HAP-1 (cell line): ENCODE results near the gene CHI3L2.

ENCODE experiments used
- DNase-seq, 2 experiments: peaks; one replicate each; pipeline ENCODE4 v3.0.0-alpha.2; 2016 to 2020; ENCODE audit warnings: low spot score in 2 of 2
- H3K27me3 ChIP-seq: fragments of 250-450 bp; sonication (Bioruptor Pico); 2 replicates; pipeline ENCODE4 v1.5.1; 2020; ENCODE audit warnings: low read depth, mild to moderate bottlenecking, moderate library complexity
- H3K36me3 ChIP-seq: fragments of 250-450 bp; sonication (Bioruptor Pico); replicated peaks from 2 replicates; pipeline ENCODE4 v1.5.1; 2020; ENCODE audit warnings: mild to moderate bottlenecking
- H3K4me1 ChIP-seq: fragments of 250-450 bp; sonication (Bioruptor Pico); 2 replicates; pipeline ENCODE4 v1.5.1; 2020; ENCODE audit warnings: mild to moderate bottlenecking
- H3K4me3 ChIP-seq: fragments of 250-450 bp; sonication (Bioruptor Pico); 2 replicates; pipeline ENCODE4 v1.5.1; 2020; ENCODE audit warnings: mild to moderate bottlenecking, moderate library complexity
- H3K9me3 ChIP-seq: fragments of 250-450 bp; sonication (Bioruptor Pico); 2 replicates; pipeline ENCODE4 v1.5.1; 2020; ENCODE audit warnings: mild to moderate bottlenecking, moderate library complexity
- in situ Hi-C: fragments of 300-500 bp; cut with MboI; formaldehyde crosslinking; loops from 3 replicates; pipeline ENCODE4 v1.14.3; 2020; ENCODE audit warnings: low sequenced_read_pairs, inconsistent platforms, mixed read lengths

Gene CHI3L2

GRCh38 chr1:111290104-111290503 lies 62.6 kb downstream of the CHI3L2 start:
- Histone ChIP-seq H3K4me1 (peaks cover 8% of the 10 kb centered on the region; the same call in 1 of the 2 replicates), H3K9me3 (no peaks in the 10 kb centered on the region; the same call in 1 of the 2 replicates), H3K27me3 (no peaks in the 10 kb centered on the region), H3K4me3 (no peak overlapping the region), H3K36me3 (no peaks in the 10 kb centered on the region)
- in situ Hi-C loops: no loop called here
- DNase-seq: no peak

- H3K4me3 ChIP-seq: no peak within 1 kb of the TSS
- no peaks in the 10 kb centered on the region; the same call in 1 of the 2 replicates for H3K9me3 ChIP-seq
- no peak for DNase-seq
- in situ Hi-C loops: no loop called here
- H3K4me1 ChIP-seq: peaks cover 8% of the 10 kb centered on the region; the same call in 1 of the 2 replicates
- no peaks in the 10 kb centered on the region for H3K36me3 ChIP-seq
- H3K27me3 ChIP-seq: no peaks in the 10 kb centered on the region
Observed at GRCh38 chr1:111290630-111291029, 63.1 kb downstream of the CHI3L2 start, which contains the start of gene CHIA. CHIA (plus strand) TSS chr1:111290851; CDS start chr1:111310468, 19,617 bp downstream.
